Trophoblast cell (in vitro differentiated cells and primary cell): ENCODE results near the gene USH2A.

Source experiments
- DNase-seq, 2 donors: peaks; one replicate each; pipeline ENCODE4 v3.0.0-alpha.2; 2016
- H2AFZ ChIP-seq: 2 replicates; pipeline ENCODE4 v1.6.1; 2013; ENCODE audit warnings: low read length, moderate library complexity, mild to moderate bottlenecking; ENCODE audit not compliant: insufficient read depth, poor library complexity
- H2AK5ac ChIP-seq: 2 replicates; pipeline ENCODE4 v1.6.1; 2013; ENCODE audit warnings: mild to moderate bottlenecking, low read length
- H2BK120ac ChIP-seq: 2 replicates; pipeline ENCODE4 v1.6.1; 2013; ENCODE audit warnings: low read length, mild to moderate bottlenecking, moderate library complexity; ENCODE audit not compliant: insufficient read depth, poor library complexity
- H2BK12ac ChIP-seq: 2 replicates; pipeline ENCODE4 v1.6.1; 2013; ENCODE audit warnings: mild to moderate bottlenecking, low read length, moderate library complexity
- H2BK5ac ChIP-seq: 2 replicates; pipeline ENCODE4 v1.6.1; 2013; ENCODE audit warnings: low read length, low read depth, moderate library complexity, mild to moderate bottlenecking; ENCODE audit not compliant: poor library complexity
- H3K14ac ChIP-seq: 2 replicates; pipeline ENCODE4 v1.6.1; 2013; ENCODE audit warnings: mild to moderate bottlenecking, low read length
- H3K18ac ChIP-seq: 2 replicates; pipeline ENCODE4 v1.6.1; 2013; ENCODE audit warnings: mild to moderate bottlenecking, low read length
- H3K23ac ChIP-seq: 2 replicates; pipeline ENCODE4 v1.6.1; 2013; ENCODE audit warnings: low read length
- H3K27ac ChIP-seq: 2 replicates; pipeline ENCODE4 v1.5.1; 2013; ENCODE audit warnings: low read depth, mild to moderate bottlenecking, inconsistent platforms, low read length, moderate library complexity
- H3K27me3 ChIP-seq: 2 replicates; pipeline ENCODE4 v1.6.1; 2013; ENCODE audit warnings: inconsistent platforms, mild to moderate bottlenecking, low read length, moderate library complexity; ENCODE audit not compliant: insufficient read depth
- H3K36me3 ChIP-seq, 2 experiments: 1 replicate in 1 of 2; 2 replicates in 1 of 2; pipeline ENCODE4 v1.6.1; 2013; ENCODE audit warnings: low read length in 2 of 2, mild to moderate bottlenecking in 2 of 2, moderate library complexity in 1 of 2; ENCODE audit not compliant: insufficient read depth in 2 of 2, control insufficient read depth in 1 of 2
- H3K4ac ChIP-seq: 2 replicates; pipeline ENCODE4 v1.6.1; 2013; ENCODE audit warnings: low read depth, mild to moderate bottlenecking, low read length, moderate library complexity
- H3K4me1 ChIP-seq, 2 experiments: 1 replicate in 1 of 2; 2 replicates in 1 of 2; pipeline ENCODE4 v1.6.1; 2013; ENCODE audit warnings: low read length in 2 of 2, mild to moderate bottlenecking in 2 of 2, moderate library complexity in 1 of 2; ENCODE audit not compliant: insufficient read depth in 2 of 2, control insufficient read depth in 1 of 2
- H3K4me2 ChIP-seq: 2 replicates; pipeline ENCODE4 v1.6.1; 2013; ENCODE audit warnings: inconsistent platforms, mild to moderate bottlenecking, low read length, moderate library complexity
- H3K4me3 ChIP-seq: 2 replicates; pipeline ENCODE4 v1.5.1; 2013; ENCODE audit warnings: mild to moderate bottlenecking, low read depth, low read length, inconsistent platforms
- H3K79me1 ChIP-seq: one replicate; pipeline ENCODE4 v1.6.1; 2013; ENCODE audit warnings: low read length
- H3K79me2 ChIP-seq: 2 replicates; pipeline ENCODE4 v1.6.1; 2013; ENCODE audit warnings: low read length, mild to moderate bottlenecking; ENCODE audit not compliant: control insufficient read depth, insufficient read depth, poor library complexity
- H3K9ac ChIP-seq: 2 replicates; pipeline ENCODE4 v1.6.1; 2013; ENCODE audit warnings: mild to moderate bottlenecking, low read length
- H3K9me3 ChIP-seq: 2 replicates; pipeline ENCODE4 v1.6.1; 2013; ENCODE audit warnings: low read depth, mild to moderate bottlenecking, control low read depth, inconsistent platforms, low read length; ENCODE audit not compliant: insufficient read depth
- H4K12ac ChIP-seq: 2 replicates; pipeline ENCODE4 v1.6.1; 2013; ENCODE audit warnings: low read depth, mild to moderate bottlenecking, low read length, moderate library complexity
- H4K8ac ChIP-seq: 2 replicates; pipeline ENCODE4 v1.6.1; 2013; ENCODE audit warnings: low read depth, mild to moderate bottlenecking, low read length, moderate library complexity
- H4K91ac ChIP-seq: one replicate; pipeline ENCODE4 v1.6.1; 2013; ENCODE audit warnings: low read depth, mild to moderate bottlenecking, low read length, moderate library complexity
- WGBS: extraction: QIAGEN DNeasy Blood & Tissue Kit; methylation state at CpG from one replicate; pipeline ENCODE4 v1.1.7; 2013; ENCODE audit warnings: missing lambda C conversion rate; ENCODE audit not compliant: insufficient read length, insufficient coverage; ENCODE audit errors: extremely low coverage; 5-methylcytosine and 5-hydroxymethylcytosine counted together

Gene USH2A

DNA sequence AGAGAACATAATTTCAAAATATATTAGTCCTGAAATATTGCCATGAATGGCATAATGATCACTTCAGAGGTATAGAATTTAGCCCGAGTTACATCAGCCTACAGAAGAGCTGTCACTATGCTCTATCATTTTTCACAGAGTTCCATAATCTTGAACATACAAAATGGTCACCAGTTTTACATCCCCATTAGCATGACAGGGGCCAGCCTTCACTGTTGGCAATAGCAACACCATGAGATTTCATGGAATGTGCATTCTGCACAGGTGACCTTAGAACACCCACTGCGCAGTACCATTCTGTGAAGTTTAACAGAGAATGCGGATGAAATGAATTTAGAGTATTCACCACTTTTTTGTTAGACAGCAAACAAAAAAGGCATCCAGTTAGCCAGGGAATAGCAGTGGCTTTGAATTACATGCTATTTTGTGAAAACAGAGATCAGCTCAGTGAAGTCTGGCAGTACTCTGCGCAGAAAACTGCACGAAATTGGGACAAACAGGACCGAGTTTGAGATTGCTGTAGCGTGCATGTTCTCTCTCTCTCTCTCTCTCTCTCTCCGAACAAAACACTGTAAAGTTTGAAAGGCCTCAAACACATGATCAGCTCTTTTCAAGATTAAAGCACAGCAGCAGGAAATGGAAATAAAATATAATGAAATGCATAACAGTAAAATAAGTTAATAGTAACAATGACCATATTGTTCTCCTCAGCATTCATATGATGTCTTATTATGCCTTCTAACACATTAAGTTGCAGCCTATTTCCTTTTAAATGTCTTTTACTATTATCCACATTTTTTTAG is 349.3 kb downstream of the USH2A start:
- no peak overlapping the region for H3K14ac ChIP-seq
- H3K9ac ChIP-seq = no peak overlapping the region
- no peak overlapping the region for H3K27ac ChIP-seq
- no peaks in the 10 kb centered on the region for H3K79me1 ChIP-seq
- no peak overlapping the region for H2BK5ac ChIP-seq
- H4K8ac ChIP-seq = no peak overlapping the region
- no peak overlapping the region for H3K4me3 ChIP-seq
- no peak overlapping the region for H2AFZ ChIP-seq
- no peak overlapping the region for H2BK120ac ChIP-seq
- H2AK5ac ChIP-seq = no peak overlapping the region
- H2BK12ac ChIP-seq = no peak overlapping the region
- no CpG with 5 or more reads among the region's 8 CpGs for whole genome bisulfite sequencing
- peaks cover 3 to 6% of the 10 kb centered on the region in 2 experiments for H3K4me1 ChIP-seq
- H3K36me3 ChIP-seq = no peaks in the 10 kb centered on the region
- H3K4ac ChIP-seq = no peak overlapping the region
- H3K9me3 ChIP-seq = no peaks in the 10 kb centered on the region
- no peak for DNase-seq
- H4K91ac ChIP-seq = no peak overlapping the region
- H3K4me2 ChIP-seq = no peak overlapping the region
- H3K23ac ChIP-seq = no peak overlapping the region
- no peaks in the 10 kb centered on the region for H3K27me3 ChIP-seq
- no peaks in the 10 kb centered on the region for H3K79me2 ChIP-seq
- H3K18ac ChIP-seq = no peak overlapping the region
- no peak overlapping the region for H4K12ac ChIP-seq

DNA sequence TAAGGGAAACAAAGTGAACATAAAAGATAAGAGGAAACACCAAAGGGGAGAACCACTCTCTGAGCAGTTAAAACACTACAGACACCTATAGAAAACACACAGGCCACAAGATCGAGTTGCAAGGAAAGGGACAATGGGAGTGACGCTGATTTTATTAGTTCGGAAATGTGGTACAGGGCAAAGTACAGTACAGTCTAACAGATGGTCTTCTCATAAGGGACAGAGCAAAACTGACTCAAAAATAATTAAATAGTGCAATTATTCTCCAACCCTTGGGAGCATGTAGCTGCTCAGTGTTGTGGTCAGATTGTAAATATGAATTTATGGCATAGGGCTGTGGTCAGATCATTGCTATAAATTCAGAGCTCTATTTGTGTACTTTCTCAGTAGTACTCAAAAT is 352.0 kb downstream of the USH2A start:
- H2AK5ac ChIP-seq = no peak overlapping the region
- H3K79me1 ChIP-seq = no peaks in the 10 kb centered on the region
- H2BK120ac ChIP-seq = no peak overlapping the region
- no CpG with 5 or more reads among the region's 3 CpGs for WGBS
- H2AFZ ChIP-seq = no peak overlapping the region
- H3K36me3 ChIP-seq = no peaks in the 10 kb centered on the region
- no peak overlapping the region for H4K8ac ChIP-seq
- H3K4ac ChIP-seq = no peak overlapping the region
- H3K27ac ChIP-seq = no peak overlapping the region
- no peak overlapping the region for H3K18ac ChIP-seq
- H4K12ac ChIP-seq = no peak overlapping the region
- H3K23ac ChIP-seq = no peak overlapping the region
- no peak overlapping the region for H4K91ac ChIP-seq
- no peak overlapping the region for H3K14ac ChIP-seq
- no peak overlapping the region for H2BK5ac ChIP-seq
- H3K9me3 ChIP-seq = no peaks in the 10 kb centered on the region
- no peak overlapping the region for H2BK12ac ChIP-seq
- no peak overlapping the region for H3K4me3 ChIP-seq
- no peak for DNase-seq
- no peak overlapping the region for H3K4me2 ChIP-seq
- no peak overlapping the region for H3K9ac ChIP-seq
- peaks cover 3 to 6% of the 10 kb centered on the region in 2 experiments for H3K4me1 ChIP-seq
- no peaks in the 10 kb centered on the region for H3K79me2 ChIP-seq
- no peaks in the 10 kb centered on the region for H3K27me3 ChIP-seq

DNA sequence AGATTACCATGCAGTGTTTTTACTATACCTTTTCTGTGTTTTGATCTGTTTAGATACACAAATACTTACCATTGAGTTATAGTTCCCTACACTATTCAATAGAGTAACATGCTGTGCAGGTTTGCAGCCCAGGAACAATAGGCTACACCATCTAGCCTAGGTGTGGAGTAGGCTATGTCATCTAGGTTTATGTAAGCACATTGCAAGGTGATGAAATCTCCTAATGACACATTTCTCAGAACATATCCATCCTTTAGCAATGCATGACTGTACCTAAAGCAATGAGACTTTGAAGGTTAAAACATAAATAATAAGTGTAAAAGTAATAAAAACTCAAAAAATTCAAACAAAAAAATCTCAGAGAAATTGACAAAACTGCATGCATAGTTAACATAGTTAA is 358.6 kb downstream of the USH2A start:
- Histone ChIP-seq H3K36me3 (no peaks in the 10 kb centered on the region), H3K9ac (no peak overlapping the region), H3K18ac (no peak overlapping the region), H2AK5ac (no peak overlapping the region), H3K23ac (no peak overlapping the region), H3K4me1 (no peaks in the 10 kb centered on the region), H4K12ac (no peak overlapping the region), H3K79me2 (no peaks in the 10 kb centered on the region), H3K4ac (no peak overlapping the region), H4K91ac (no peak overlapping the region), H3K27me3 (no peaks in the 10 kb centered on the region), H3K4me3 (no peak overlapping the region), H3K14ac (no peak overlapping the region), H3K4me2 (no peak overlapping the region), H4K8ac (no peak overlapping the region), H2BK12ac (no peak overlapping the region), H2AFZ (no peak overlapping the region), H3K9me3 (no peaks in the 10 kb centered on the region), H3K27ac (no peak overlapping the region), H2BK5ac (no peak overlapping the region), H3K79me1 (no peaks in the 10 kb centered on the region), H2BK120ac (no peak overlapping the region)
- DNase-seq = peak; percentile 6 to 70

DNA sequence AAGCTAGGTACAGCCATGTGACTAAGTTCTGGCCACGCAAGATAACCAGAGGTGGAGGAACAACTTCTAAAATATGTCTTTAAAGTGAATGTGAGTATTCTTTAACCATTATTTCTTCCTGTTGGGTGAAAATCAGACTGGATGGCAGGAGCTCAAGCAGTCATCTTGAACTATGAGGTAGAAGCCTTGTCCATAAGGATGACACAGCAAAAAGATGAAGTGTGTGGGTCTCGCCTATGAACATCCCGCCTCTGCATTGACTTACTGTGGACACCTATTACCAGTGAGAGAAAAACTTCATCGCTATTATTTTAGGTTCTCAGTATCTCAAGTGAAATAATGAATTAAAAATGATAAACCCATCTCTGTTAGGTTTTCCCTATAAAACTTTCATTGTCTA is 365.3 kb downstream of the USH2A start:
- Histone ChIP-seq H4K91ac (no peak overlapping the region), H3K4me2 (no peak overlapping the region), H3K4me1 (no peaks in the 10 kb centered on the region), H3K36me3 (no peaks in the 10 kb centered on the region), H2AFZ (no peak overlapping the region), H3K27ac (no peak overlapping the region), H3K79me2 (no peaks in the 10 kb centered on the region), H3K27me3 (no peaks in the 10 kb centered on the region), H4K8ac (no peak overlapping the region), H3K23ac (no peak overlapping the region), H3K18ac (no peak overlapping the region), H3K79me1 (no peaks in the 10 kb centered on the region), H2BK5ac (no peak overlapping the region), H3K4ac (no peak overlapping the region), H2BK12ac (no peak overlapping the region), H3K9me3 (no peaks in the 10 kb centered on the region), H3K14ac (no peak overlapping the region), H2AK5ac (no peak overlapping the region), H3K9ac (no peak overlapping the region), H3K4me3 (no peak overlapping the region), H4K12ac (no peak overlapping the region), H2BK120ac (no peak overlapping the region)
- WGBS = no CpG with 5 or more reads among the region's 4 CpGs
- DNase-seq = no peak
